Upper lobe of left lung (tissue), 6 donors: ENCODE results near the gene UVSSA. TPM values are rescaled to one million over a fixed set of nuclear protein-coding genes. Genes with fewer than 3 reads are reported as not detected.

Experiments
- ATAC-seq, 2 donors: fragments of 200-7000 bp; cut with Tn5 transposase; one replicate each; pipeline ENCODE4 v1.9.1; 2022; ENCODE audit warnings: mild to moderate bottlenecking in 2 of 2, moderate library complexity in 2 of 2; ENCODE audit not compliant: low FRiP score in 2 of 2
- DNase-seq, 2 donors: peaks; one replicate each; pipeline ENCODE4 v3.0.0-alpha.2; 2019 to 2020
- H3K27ac ChIP-seq, 4 donors: fragments of 200-600 bp; sonication (generic); one replicate each; pipeline ENCODE4 v1.5.1; 2016 to 2019
- H3K27me3 ChIP-seq, 4 donors: fragments of 200-600 bp; sonication (generic); one replicate each; pipeline ENCODE4 v1.5.1; 2017 to 2019
- H3K36me3 ChIP-seq, 4 donors: fragments of 200-600 bp; sonication (generic); one replicate each; pipeline ENCODE4 v1.5.1; 2016 to 2019
- H3K4me1 ChIP-seq, 4 donors: fragments of 200-600 bp; sonication (generic); one replicate each; pipeline ENCODE4 v1.5.1; 2018 to 2019
- H3K4me3 ChIP-seq, 4 donors: fragments of 200-600 bp; sonication (generic); one replicate each; pipeline ENCODE4 v1.5.1; 2017 to 2019; ENCODE audit warnings: mild to moderate bottlenecking in 2 of 4, moderate library complexity in 1 of 4
- H3K9me3 ChIP-seq, 4 donors: fragments of 200-600 bp; sonication (generic); one replicate each; pipeline ENCODE4 v1.5.1; 2018 to 2019
- CTCF ChIP-seq, 6 experiments: fragments of 450-650 bp in 4 of 6; fragments of 200-600 bp in 2 of 6; sonication (generic) in 2 of 6; IDR thresholded peaks; one replicate each; pipeline ENCODE4 v1.5.1; 2016 to 2019; ENCODE audit warnings: antibody characterized with exemption in 6 of 6
- EP300 ChIP-seq, 4 donors: sonication (generic); formaldehyde crosslinking; IDR thresholded peaks; one replicate each; pipeline ENCODE4 v1.5.1; 2017; ENCODE audit warnings: antibody characterized with exemption in 4 of 4, control low read depth in 2 of 4
- POLR2A ChIP-seq, 4 donors: fragments of 450-650 bp; IDR thresholded peaks; one replicate each; pipeline ENCODE4 v1.5.1; 2016 to 2017; ENCODE audit warnings: antibody characterized with exemption in 4 of 4, mild to moderate bottlenecking in 2 of 4
- POLR2AphosphoS5 ChIP-seq, 2 donors: sonication (generic); formaldehyde crosslinking; IDR thresholded peaks; one replicate each; pipeline ENCODE4 v1.5.1; 2017; ENCODE audit warnings: antibody characterized with exemption in 2 of 2
- WGBS, 2 donors: methylation state at CpG; one replicate each; pipeline ENCODE4 v1.1.5; 2017 to 2018; 5-methylcytosine and 5-hydroxymethylcytosine counted together
- total RNA-seq, 6 donors: library from RNA; depleted of rRNA in 4 of 6; stranded (reverse); fragments of >200 nt in 4 of 6; gene quantifications; one replicate each; pipeline versions ENCODE4 v1.1.0 to v1.2.1, GENCODE V29; 2016 to 2021
- donor health status: DM: no; HTN: no; CAD: no; lungs with moderate emphysema.
- donor health status: DM: no; HTN: yes; CAD: no; lungs with severe emphysema.

The UVSSA gene
- total RNA-seq, 6 donors from 2014 or later = 15.2 to 138 (median 46.5) TPM

- DNase-seq = no peak
- 66 to 68% methylated on average over 13 of the region's 13 CpGs for WGBS, 2 donors
- Histone ChIP-seq H3K36me3 (no peaks in the 10 kb centered on the region), H3K4me3 (no peak overlapping the region), H3K27me3 (peaks cover 0 to 47% (median 15%) of the 10 kb centered on the region in 4 donors), H3K9me3 (no peaks in the 10 kb centered on the region), H3K27ac (no peak overlapping the region), H3K4me1 (peaks cover 0 to 6% (median 0%) of the 10 kb centered on the region in 4 donors)
- no peak for TF ChIP-seq CTCF (IDR thresholded peaks at IDR 0.05)
- no peak for TF ChIP-seq POLR2A (IDR thresholded peaks at IDR 0.05)
- no peak for TF ChIP-seq POLR2AphosphoS5 (IDR thresholded peaks at IDR 0.05)
- no peak for TF ChIP-seq EP300 (IDR thresholded peaks at IDR 0.05)
- no peak for ATAC-seq
These were observed 68.6 kb downstream of the UVSSA start for GRCh38 chr4:1415681-1415981.

GRCh38 chr4:1416051-1416947 is 69.3 kb downstream of the UVSSA start:
- Histone ChIP-seq H3K4me3 (no peak overlapping the region), H3K9me3 (no peaks in the 10 kb centered on the region), H3K36me3 (no peaks in the 10 kb centered on the region), H3K27ac (no peak overlapping the region), H3K4me1 (peaks cover 0 to 6% (median 0%) of the 10 kb centered on the region in 4 donors), H3K27me3 (peaks cover 0 to 46% (median 15%) of the 10 kb centered on the region in 4 donors)
- TF ChIP-seq POLR2AphosphoS5 (IDR thresholded peaks at IDR 0.05) (no peak), CTCF (IDR thresholded peaks at IDR 0.05) (no peak), POLR2A (IDR thresholded peaks at IDR 0.05) (no peak), EP300 (IDR thresholded peaks at IDR 0.05) (no peak)
- WGBS, 2 donors = 49 to 51% methylated on average over 18 to 24 of the region's 27 CpGs
- DNase-seq = peak in 1 of 2 donors; percentile 61
- ATAC-seq = no peak

GRCh38 chr4:1416948-1417260 is 69.9 kb downstream of the UVSSA start:
- WGBS, 2 donors = 67 to 100% methylated on average over 1 to 7 of the region's 7 CpGs
- Histone ChIP-seq H3K27ac (no peak overlapping the region), H3K9me3 (no peaks in the 10 kb centered on the region), H3K4me1 (peaks cover 0 to 6% (median 0%) of the 10 kb centered on the region in 4 donors), H3K4me3 (no peak overlapping the region), H3K27me3 (peaks cover 0 to 41% (median 15%) of the 10 kb centered on the region in 4 donors), H3K36me3 (no peaks in the 10 kb centered on the region)
- DNase-seq (peak in 1 of 2 donors; percentile 15), ATAC-seq (peak in 1 of 2 donors; percentile 22)
- no peak for TF ChIP-seq POLR2A (IDR thresholded peaks at IDR 0.05)
- TF ChIP-seq EP300 (IDR thresholded peaks at IDR 0.05) = no peak
- no peak for TF ChIP-seq POLR2AphosphoS5 (IDR thresholded peaks at IDR 0.05)
- no peak for TF ChIP-seq CTCF (IDR thresholded peaks at IDR 0.05)

- WGBS, 2 donors = 72 to 78% methylated on average over 33 of the region's 33 CpGs
- TF ChIP-seq CTCF (IDR thresholded peaks at IDR 0.05) = no peak
- DNase-seq (peak in 1 of 2 donors; percentile 12), ATAC-seq (no peak)
- H3K4me1 ChIP-seq = peaks cover 0 to 6% (median 0%) of the 10 kb centered on the region in 4 donors
- no peaks in the 10 kb centered on the region for H3K36me3 ChIP-seq
- peaks cover 0 to 36% (median 15%) of the 10 kb centered on the region in 4 donors for H3K27me3 ChIP-seq
- no peak overlapping the region for H3K4me3 ChIP-seq
- H3K9me3 ChIP-seq = no peaks in the 10 kb centered on the region
- no peak overlapping the region for H3K27ac ChIP-seq
These were observed 70.7 kb downstream of the UVSSA start for GRCh38 chr4:1417522-1418390.
